Activated B cell treated with CpG ODN at 0.5 μM for 24 hours (primary cell): ENCODE measurements around the gene ACTRT2. TPM values are rescaled to one million over a fixed set of nuclear protein-coding genes. Genes with fewer than 3 reads are reported as not detected.

ENCODE experiments used
- ATAC-seq: fragments of 200-7000 bp; cut with Tn5 transposase; one replicate; pipeline ENCODE4 v1.10.0; 2021; ENCODE audit warnings: low read depth, mild to moderate bottlenecking, moderate library complexity
- CTCF ChIA-PET: fragments of 350-600 bp; sonication (Branson Sonifier 250); formaldehyde crosslinking; loops from one replicate; lab custom pipeline; 2021; ENCODE audit warnings: antibody characterized with exemption; lab: Charles Lee
- POLR2A ChIA-PET: fragments of 350-600 bp; sonication (Branson Sonifier 250); formaldehyde crosslinking; loops from one replicate; lab custom pipeline; 2021; ENCODE audit warnings: antibody characterized with exemption; lab: Charles Lee
- DNase-seq: peaks from one replicate; pipeline ENCODE4 v3.0.0; 2022
- H3K27ac Mint-ChIP-seq: one replicate; pipeline ENCODE4 v1.8.0; 2020; ENCODE audit warnings: mixed read lengths
- H3K27me3 Mint-ChIP-seq: one replicate; pipeline ENCODE4 v1.8.0; 2021; ENCODE audit warnings: mixed read lengths
- H3K36me3 Mint-ChIP-seq: one replicate; pipeline ENCODE4 v1.8.0; 2021; ENCODE audit warnings: low read depth, mixed read lengths
- H3K4me1 Mint-ChIP-seq: one replicate; pipeline ENCODE4 v1.8.0; 2021; ENCODE audit warnings: mixed read lengths
- H3K4me3 Mint-ChIP-seq: one replicate; pipeline ENCODE4 v1.8.0; 2020; ENCODE audit warnings: mild to moderate bottlenecking, mixed read lengths
- H3K9me3 Mint-ChIP-seq: one replicate; pipeline ENCODE4 v1.8.0; 2020; ENCODE audit warnings: mixed read lengths
- intact Hi-C: fragments of 100-400 bp; cut with micrococcal nuclease; formaldehyde crosslinking; loops from one replicate; pipeline ENCODE4 v1.15.1; 2024
- total RNA-seq: library from RNA; stranded (reverse); gene quantifications from 2 replicates; pipeline ENCODE4 v1.2.3, GENCODE V29; 2022
- TF ChIP-seq, protein P1 (sequence below): fragments of 200-600 bp; IDR thresholded peaks from one replicate; pipeline ENCODE4 v1.8.0; 2022; ENCODE audit warnings: antibody characterized with exemption, mild to moderate bottlenecking

ACTRT2 gene
- total RNA-seq, 1 donor from 2014 or later = not detected

GRCh38 chr1:2980849-2981248 is 40.4 kb upstream of the ACTRT2 start:
- no peaks in the 10 kb centered on the region for H3K9me3 Mint-ChIP-seq
- no peak overlapping the region for H3K27ac Mint-ChIP-seq
- H3K4me1 Mint-ChIP-seq = no peaks in the 10 kb centered on the region
- DNase-seq (peak; percentile 4), ATAC-seq (no peak)
- no peaks in the 10 kb centered on the region for H3K36me3 Mint-ChIP-seq
- H3K27me3 Mint-ChIP-seq = no peaks in the 10 kb centered on the region
- H3K4me3 Mint-ChIP-seq = no peak overlapping the region
- intact Hi-C loops = no loop called here
- TF ChIP-seq, protein P1, sequence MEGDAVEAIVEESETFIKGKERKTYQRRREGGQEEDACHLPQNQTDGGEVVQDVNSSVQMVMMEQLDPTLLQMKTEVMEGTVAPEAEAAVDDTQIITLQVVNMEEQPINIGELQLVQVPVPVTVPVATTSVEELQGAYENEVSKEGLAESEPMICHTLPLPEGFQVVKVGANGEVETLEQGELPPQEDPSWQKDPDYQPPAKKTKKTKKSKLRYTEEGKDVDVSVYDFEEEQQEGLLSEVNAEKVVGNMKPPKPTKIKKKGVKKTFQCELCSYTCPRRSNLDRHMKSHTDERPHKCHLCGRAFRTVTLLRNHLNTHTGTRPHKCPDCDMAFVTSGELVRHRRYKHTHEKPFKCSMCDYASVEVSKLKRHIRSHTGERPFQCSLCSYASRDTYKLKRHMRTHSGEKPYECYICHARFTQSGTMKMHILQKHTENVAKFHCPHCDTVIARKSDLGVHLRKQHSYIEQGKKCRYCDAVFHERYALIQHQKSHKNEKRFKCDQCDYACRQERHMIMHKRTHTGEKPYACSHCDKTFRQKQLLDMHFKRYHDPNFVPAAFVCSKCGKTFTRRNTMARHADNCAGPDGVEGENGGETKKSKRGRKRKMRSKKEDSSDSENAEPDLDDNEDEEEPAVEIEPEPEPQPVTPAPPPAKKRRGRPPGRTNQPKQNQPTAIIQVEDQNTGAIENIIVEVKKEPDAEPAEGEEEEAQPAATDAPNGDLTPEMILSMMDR = no peak
- CTCF ChIA-PET = no interaction called here
- POLR2A ChIA-PET = no interaction called here

DNA sequence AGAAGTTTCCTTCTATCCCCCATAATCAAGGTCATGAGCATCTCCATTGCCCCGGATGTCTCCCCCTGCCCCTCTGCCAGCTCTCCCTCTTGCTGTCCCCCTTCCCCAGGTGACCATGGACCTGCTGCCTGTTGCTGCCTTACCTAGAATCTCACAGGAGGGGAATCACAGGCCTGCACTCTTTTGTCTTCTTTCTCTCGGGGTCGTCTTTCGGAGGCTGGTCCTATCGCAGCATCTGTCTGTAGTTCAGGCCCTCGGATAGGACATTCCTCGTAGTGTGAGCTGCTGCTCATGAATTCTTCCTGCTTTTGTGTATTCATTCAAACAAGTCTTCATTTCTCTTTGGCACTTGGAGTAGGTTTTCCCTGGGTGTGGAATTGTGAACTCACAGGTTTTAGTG is 39.9 kb upstream of the ACTRT2 start:
- DNase-seq (peak; percentile 4), ATAC-seq (no peak)
- no peak overlapping the region for H3K27ac Mint-ChIP-seq
- H3K9me3 Mint-ChIP-seq = no peaks in the 10 kb centered on the region
- POLR2A ChIA-PET = no interaction called here
- H3K4me3 Mint-ChIP-seq = no peak overlapping the region
- no peaks in the 10 kb centered on the region for H3K36me3 Mint-ChIP-seq
- H3K4me1 Mint-ChIP-seq = no peaks in the 10 kb centered on the region
- CTCF ChIA-PET = no interaction called here
- TF ChIP-seq, protein P1 = no peak
- intact Hi-C loops = no loop called here
- no peaks in the 10 kb centered on the region for H3K27me3 Mint-ChIP-seq

DNA sequence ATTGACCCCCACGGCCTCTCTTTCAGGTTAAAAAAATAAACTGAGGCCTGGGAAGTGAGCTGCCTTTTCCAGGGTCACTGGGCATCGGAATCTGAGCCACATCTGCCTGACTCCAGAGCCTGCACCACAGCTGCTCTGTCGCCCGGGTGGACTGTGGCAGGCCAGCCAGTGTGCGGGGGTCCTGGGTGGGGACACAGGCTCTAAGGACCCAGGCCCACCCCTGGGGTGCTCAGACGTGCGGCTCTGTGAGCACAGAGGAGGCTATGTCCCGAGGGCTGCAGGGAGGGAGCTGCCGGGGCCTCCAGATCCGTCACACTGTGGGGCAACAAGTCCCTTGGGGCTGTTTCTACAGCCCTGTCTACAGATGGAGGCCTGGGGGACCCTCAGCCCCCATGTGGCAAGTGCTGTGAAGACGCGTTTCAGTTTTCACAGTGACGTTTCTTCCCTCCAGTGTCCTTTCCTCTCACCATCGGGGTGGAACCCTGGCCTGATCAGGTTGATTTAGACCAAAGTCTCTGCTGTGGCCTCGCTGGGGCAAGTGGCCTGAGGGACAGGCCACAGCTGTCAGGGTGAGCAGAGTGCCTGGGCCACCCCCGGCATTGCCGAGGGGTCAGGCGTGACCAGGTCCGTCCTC is 39.2 kb upstream of the ACTRT2 start:
- Mint-ChIP-seq H3K4me3 (no peak overlapping the region), H3K27me3 (no peaks in the 10 kb centered on the region), H3K9me3 (no peaks in the 10 kb centered on the region), H3K4me1 (no peaks in the 10 kb centered on the region), H3K36me3 (no peaks in the 10 kb centered on the region), H3K27ac (no peak overlapping the region)
- ChIA-PET CTCF (no interaction called here), POLR2A (no interaction called here)
- ATAC-seq = no peak
- TF ChIP-seq, protein P1 = no peak
- peak; percentile 10 for DNase-seq
- intact Hi-C loops = no loop called here

DNA sequence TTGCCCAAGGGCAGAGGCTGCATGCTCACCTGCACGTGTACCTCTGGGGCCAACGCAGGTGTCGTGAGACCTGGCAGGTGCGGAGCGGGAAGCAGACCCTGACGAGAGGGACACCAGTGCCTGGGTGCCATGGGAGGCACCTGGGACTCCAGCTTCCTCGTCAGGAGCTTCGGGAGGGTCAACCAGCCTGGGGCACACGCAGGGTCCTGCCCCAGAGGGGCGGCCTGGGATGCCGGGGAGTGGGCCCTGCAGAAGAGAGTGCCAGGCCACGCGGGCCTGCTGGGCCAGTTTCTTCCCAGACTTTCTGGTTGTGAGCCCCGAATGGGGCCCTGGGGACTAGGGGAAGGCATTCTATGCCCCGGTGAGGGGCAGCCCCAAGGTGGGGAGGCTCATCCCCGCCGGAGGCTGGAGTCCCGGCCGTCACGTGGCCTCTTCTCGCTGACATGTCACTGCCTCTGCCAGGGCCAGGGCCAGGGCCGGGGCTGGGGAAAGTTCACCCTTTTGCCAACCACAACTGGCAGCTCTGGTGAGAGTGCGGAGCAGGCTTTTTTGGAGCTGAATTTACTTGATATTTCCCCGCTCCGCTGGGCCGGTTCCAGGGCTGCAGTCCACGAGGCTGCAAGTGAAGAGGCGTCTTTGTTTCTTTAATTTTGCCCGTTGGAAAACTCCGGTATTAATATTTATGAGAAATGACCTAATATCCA is 38.5 kb upstream of the ACTRT2 start:
- TF ChIP-seq, protein P1 = no peak
- Mint-ChIP-seq H3K4me3 (no peak overlapping the region), H3K27me3 (no peaks in the 10 kb centered on the region), H3K27ac (no peak overlapping the region), H3K4me1 (no peaks in the 10 kb centered on the region), H3K9me3 (no peaks in the 10 kb centered on the region), H3K36me3 (no peaks in the 10 kb centered on the region)
- intact Hi-C loops = no loop called here
- POLR2A ChIA-PET = no interaction called here
- CTCF ChIA-PET = no interaction called here
- peak; percentile 13 for DNase-seq
- ATAC-seq = no peak

- ChIA-PET POLR2A (no interaction called here), CTCF (no interaction called here)
- Mint-ChIP-seq H3K9me3 (no peaks in the 10 kb centered on the region), H3K27me3 (no peaks in the 10 kb centered on the region), H3K36me3 (no peaks in the 10 kb centered on the region), H3K27ac (no peak overlapping the region), H3K4me1 (no peaks in the 10 kb centered on the region), H3K4me3 (no peak overlapping the region)
- ATAC-seq = no peak
- intact Hi-C loops = no loop called here
- TF ChIP-seq, protein P1 = no peak
- DNase-seq = no peak
These were observed 38.0 kb upstream of the ACTRT2 start for GRCh38 chr1:2983319-2983705.
